GM18517 (cell line): ENCODE data around the gene AP1B1.

Experiments used
- ATAC-seq: cut with Tn5 transposase; IDR thresholded peaks from one replicate; pipeline ENCODE4 v1.9.1; 2021; ENCODE audit warnings: mild to moderate bottlenecking, moderate library complexity; ENCODE audit not compliant: unreplicated experiment

AP1B1 gene

GRCh38 chr22:29314537-29315285, 73.7 kb downstream of the AP1B1 start:
- no peak for ATAC-seq

GRCh38 chr22:29313576-29314466, 74.5 kb downstream of the AP1B1 start:
- ATAC-seq = no peak

GRCh38 chr22:29313126-29313575, 75.2 kb downstream of the AP1B1 start:
- ATAC-seq = no peak

DNA sequence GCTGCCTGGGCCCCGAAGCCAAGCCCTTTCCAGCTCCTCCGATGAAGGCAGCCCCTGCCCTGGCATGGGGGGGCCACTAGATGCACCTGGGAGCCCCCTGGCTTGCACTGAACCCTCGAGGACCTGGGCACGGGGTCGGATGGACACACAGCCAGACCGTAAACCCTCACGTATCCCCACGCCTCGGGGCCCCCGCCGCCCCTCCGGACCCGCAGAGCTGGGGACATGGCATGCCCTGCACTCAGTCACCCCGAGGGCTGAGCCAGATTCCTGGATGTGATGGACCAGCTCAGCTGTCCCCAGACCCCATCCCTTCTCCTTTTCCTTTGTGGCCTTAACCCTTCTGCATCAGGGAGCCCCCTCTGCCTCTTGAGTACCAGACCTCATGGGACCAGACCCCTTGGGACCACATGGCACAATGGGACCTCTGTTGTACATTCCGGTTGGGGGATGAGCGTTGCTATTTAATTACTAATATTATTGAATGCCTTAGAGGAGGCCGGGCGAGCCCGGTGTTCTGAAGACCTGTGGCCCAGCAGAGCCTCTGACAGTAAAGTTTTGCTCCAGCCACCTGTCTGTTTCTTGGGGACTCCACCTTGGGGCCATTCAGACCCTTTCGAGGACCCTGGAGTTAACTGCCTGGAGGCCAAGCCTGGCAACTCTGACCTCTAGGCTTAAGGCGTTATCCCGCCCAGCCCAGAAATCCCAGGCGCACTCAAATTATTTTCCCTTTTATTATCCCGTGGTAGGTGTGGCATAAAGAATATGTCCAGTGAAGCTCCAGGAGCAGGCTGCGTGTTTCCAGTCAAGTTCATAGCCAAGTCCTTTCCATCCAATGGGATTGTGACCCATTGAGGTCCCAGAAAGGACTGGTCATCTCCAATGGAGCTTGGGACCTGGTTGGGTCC, 75.9 kb downstream of the AP1B1 start:
- no peak for ATAC-seq

GRCh38 chr22:29311464-29312217, 76.7 kb downstream of the AP1B1 start:
- ATAC-seq = no peak

DNA sequence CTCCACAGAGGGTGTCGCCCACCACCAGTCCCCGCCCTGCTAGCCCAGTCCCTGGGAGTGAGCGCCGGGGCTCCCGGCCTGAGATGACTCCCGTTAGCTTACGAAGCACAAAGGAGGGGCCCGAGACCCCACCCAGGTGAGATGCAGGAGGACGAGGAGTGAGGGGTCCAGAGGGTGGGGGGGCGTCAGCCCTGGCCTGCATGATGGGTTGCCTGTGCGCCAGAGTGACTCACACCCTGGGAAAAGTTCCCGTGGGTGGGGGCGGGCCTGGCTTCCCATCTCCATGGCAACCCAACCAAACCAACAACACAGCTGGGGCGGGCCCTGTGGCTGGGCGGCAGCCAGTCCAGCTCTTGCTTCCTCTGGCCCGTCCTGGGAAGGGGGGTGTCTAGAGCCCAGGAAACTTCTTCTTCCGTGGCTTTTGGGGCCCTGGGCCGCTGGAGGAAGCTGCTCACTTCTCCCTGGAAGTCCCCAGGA, 77.5 kb downstream of the AP1B1 start:
- no peak for ATAC-seq

DNA sequence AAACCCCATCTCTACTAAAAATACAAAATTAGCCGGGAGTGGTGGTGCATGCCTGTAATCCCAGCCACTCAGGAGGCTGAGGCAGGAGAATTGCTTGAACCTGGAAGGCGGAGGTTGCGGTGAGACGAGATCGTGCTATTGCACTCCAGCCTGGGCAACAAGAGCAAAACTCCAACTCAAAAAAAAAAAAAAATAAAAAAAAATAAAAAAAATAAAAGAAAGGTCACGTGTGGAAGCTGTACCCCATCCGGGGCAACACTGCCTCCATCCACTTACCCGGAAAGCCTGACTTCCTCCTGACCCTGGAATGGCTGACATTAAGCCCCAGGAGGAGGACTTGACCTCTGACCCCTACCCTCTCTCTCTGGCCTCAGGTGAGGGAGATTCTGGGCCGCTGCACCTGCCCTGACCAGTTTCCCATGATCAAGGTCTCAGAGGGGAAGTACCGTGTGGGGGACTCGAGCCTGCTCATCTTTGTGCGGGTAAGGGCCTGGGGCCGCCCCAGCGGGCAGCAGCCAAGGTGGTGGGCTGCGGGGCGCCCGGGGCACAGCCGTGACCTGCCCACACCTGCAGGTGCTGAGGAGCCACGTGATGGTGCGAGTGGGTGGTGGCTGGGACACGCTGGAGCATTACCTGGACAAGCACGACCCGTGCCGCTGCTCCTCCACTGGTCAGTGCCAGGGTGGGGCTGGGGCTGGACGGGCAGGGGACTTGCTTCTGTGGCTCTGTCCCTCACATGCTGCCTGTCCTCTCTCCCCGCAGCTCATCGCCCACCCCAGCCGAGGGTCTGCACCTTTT, 78.1 kb downstream of the AP1B1 start:
- ATAC-seq = no peak

DNA sequence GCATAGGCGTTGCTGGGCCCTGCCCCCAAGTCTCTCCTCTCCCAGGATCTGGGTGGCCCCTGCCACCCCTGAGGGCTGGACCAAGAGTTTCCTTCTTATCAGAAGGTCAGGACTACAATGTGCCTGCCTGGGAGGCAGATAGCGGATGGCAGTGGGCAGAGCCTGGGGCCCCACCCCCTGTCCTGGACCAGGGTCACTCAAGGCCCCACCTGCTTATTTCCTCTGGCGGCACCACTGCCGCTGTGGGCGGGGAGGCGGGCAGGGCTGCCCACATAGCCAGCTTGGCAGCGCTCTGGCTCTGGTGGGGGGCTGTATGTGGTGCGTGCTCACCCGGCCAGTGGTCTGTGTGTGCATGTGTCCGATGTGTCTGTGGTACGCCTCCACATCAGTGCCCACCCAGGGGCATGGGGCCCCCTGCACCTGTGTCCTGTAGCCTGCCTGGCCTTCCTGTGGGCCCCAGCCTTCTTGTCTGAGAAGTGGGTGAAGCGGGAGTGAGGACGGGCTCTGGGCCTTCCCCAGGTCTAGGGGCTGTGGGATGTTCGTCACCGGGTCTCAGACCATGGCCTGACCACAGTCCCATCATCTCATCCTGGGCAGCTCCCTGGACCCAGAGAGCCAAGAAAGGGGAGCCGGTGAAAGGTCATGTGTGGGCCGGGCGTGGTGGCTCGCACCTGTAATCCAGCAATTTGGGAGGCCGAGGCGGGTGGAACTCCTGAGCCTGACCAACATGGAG, 78.9 kb downstream of the AP1B1 start:
- no peak for ATAC-seq

GRCh38 chr22:29308791-29309262, 79.5 kb downstream of the AP1B1 start:
- no peak for ATAC-seq

DNA sequence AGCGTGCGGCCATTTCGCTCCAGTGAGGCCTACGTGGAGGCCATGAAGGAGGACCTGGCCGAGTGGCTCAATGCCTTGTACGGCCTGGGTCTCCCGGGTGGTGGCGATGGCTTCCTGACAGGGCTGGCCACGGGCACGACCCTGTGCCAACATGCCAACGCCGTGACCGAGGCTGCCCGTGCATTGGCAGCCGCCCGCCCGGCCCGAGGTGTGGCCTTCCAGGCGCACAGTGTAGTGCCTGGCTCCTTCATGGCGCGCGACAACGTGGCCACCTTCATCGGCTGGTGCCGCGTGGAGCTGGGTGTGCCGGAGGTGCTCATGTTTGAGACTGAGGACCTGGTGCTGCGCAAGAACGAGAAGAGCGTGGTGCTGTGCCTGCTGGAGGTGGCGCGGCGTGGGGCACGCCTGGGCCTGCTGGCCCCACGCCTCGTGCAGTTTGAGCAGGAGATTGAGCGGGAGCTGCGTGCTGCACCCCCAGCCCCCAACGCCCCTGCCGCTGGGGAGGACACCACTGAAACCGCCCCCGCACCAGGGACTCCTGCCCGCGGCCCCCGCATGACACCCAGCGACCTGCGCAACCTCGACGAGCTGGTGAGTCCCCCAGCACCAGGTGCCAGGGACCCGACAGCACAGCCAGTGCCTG, 80.1 kb downstream of the AP1B1 start:
- ATAC-seq = no peak

- no peak for ATAC-seq
These were observed 80.7 kb downstream of the AP1B1 start for GRCh38 chr22:29307596-29308147.

- ATAC-seq = no peak
These were observed 81.4 kb downstream of the AP1B1 start for GRCh38 chr22:29306835-29307595.

DNA sequence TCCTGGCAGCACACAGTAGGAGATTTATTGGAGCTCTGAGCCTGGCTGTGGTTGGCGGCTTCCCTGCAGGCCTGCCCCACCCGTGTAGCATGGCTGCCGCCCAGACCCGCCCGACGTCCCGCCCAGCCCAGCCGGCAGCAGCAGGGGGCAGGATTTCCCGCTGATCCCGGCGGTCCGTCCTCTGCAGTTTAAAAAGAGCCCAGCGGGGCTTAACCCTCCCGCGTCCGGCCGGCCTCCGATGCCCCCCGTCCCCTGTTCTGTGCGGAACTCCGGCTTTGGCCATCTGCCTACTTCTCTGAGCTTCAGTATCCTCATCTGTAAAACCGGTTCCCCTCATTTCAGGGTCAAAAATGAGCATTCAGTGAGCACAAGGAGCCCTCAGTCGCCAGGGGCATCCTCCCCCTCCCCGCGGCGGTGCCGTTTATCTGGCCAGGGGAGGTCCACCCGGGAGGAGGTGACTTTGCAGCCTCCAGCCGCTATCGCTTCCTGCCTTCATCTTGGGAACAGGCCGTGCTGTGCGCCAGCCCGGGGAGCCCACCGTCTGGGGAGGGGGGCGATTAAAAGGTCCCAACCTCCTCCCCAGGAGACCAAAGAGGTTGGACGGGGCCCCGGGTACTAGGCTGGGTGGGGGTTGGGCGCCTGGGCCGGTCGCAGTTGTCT, 82.1 kb downstream of the AP1B1 start, which contains the start of gene GAS2L1:
TSS of gene GAS2L1 (plus strand) at position 476 of the 660 bp plus-strand sequence. CDS start 1,456 bp downstream, outside the sequence.
- ATAC-seq = no peak

DNA sequence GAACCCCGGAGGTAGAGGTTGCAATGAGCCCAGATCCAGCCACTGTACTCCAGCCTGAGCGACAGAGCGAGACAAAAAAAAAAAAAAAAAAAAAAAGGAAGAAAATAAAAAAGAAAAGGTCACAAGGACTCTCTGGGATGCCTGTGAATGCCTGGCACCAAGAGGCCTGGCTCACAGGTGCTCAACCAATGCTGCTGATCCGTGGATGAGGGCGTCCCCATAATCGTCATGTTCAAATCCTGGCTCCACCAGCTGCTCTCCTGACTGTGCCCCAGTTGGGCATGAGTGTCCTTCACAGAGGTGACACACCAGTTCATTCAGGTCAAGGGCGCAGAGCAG, 82.6 kb downstream of the AP1B1 start:
- no peak for ATAC-seq

DNA sequence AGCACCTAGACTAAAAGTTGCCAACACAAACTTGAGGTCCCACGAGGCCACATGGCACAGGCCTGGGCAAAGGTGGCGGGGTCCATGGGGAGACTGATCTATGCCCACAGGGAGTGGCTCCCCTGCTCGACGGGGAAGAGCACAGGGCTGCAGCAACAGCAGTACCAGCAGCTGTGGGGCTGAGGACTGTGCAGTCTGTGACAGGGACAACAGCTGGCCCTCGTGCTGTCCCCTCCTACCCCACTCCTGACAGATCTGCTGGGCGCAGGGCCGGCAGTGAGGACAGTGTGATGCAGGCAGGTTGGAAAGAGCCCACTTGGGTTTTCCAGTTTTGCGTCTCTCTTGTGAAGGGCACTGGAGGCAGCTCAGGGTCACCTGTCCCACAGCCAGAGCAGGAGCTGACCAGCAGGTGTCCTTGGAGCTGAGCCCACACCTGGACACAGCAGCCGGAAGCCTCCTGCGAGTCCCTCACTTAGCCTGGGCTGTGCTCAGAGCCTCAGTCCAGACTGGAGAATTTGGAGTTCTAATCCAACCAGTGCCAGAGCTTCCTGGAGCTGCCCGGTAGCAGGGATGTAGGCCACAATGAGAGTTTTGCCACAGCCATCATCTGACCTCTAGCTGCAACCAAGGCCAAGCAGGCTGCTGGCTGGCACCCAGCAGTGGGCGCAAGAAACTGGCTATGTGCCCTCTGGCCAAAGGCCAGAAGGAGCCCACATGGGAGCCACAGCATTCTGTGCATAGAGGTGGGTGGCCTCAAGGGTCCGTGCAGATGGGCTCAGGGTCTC, 85.5 kb downstream of the AP1B1 start:
- no peak for ATAC-seq

GRCh38 chr22:29302402-29302680, 86.0 kb downstream of the AP1B1 start:
- ATAC-seq = no peak
